Measurements from ENCODE around the gene CCDC51. TPM values are rescaled to one million over a fixed set of nuclear protein-coding genes. Genes with fewer than 3 reads are reported as not detected.
"Not testable (repeated sequence)": the region's sequence is repeated elsewhere in the genome, so short reads cannot be mapped to it uniquely, and the experiment has no call there.

CCDC51 gene
- total RNA-seq, 1 donor from 2014 or later = 13.3 TPM

- intact Hi-C loops (cut with DNase I) = no loop called here
- ATAC-seq = no peak
- DNase-seq (ENCODE audit: missing footprints) = no peak
Measured at GRCh38 chr3:48467473-48468267, 27.8 kb upstream of the CCDC51 start.

- DNase-seq (ENCODE audit: missing footprints) = no peak
- intact Hi-C loops (cut with DNase I) = no loop called here
Measured at GRCh38 chr3:48467110-48467454, 27.2 kb upstream of the CCDC51 start.

GRCh38 chr3:48466386-48467109, 26.6 kb upstream of the CCDC51 start:
- ATAC-seq (peak; percentile 9), DNase-seq (ENCODE audit: missing footprints) (no peak)
- intact Hi-C loops (cut with DNase I) = no loop called here

More at GRCh38 chr3:48467110-48467454, 27.2 kb upstream of the CCDC51 start:
- ATAC-seq = no peak

- intact Hi-C loops (cut with DNase I) = loop anchor here (1.0 kb wide), 2 partner anchors 39 to 83 kb away; partner anchors contain the start of gene SHISA5
- DNase-seq (ENCODE audit: missing footprints) (peak; percentile 97), ATAC-seq (peak; percentile 95)
Measured at GRCh38 chr3:48465531-48466378, 25.8 kb upstream of the CCDC51 start.

GRCh38 chr3:48465237-48465530, 25.3 kb upstream of the CCDC51 start:
- intact Hi-C loops (cut with DNase I) = loop anchor here (1.0 kb wide), 2 partner anchors 39 to 83 kb away; partner anchors contain the start of gene SHISA5
- DNase-seq (ENCODE audit: missing footprints) = no peak
- ATAC-seq = no peak

- intact Hi-C loops (cut with DNase I) = loop anchor here (1.0 kb wide), 2 partner anchors 40 to 84 kb away; partner anchors contain the start of gene SHISA5
- no peak for DNase-seq (ENCODE audit: missing footprints)
- no peak for ATAC-seq
Measured at GRCh38 chr3:48464713-48465221, 24.8 kb upstream of the CCDC51 start.

- DNase-seq (ENCODE audit: missing footprints) (no peak), ATAC-seq (no peak)
- intact Hi-C loops (cut with DNase I) = no loop called here
Measured at GRCh38 chr3:48463703-48464102, 23.8 kb upstream of the CCDC51 start.

GRCh38 chr3:48461767-48462166, 21.8 kb upstream of the CCDC51 start:
- DNase-seq (ENCODE audit: missing footprints); intact Hi-C loops (cut with DNase I); ATAC-seq: not testable (repeated sequence)

- ATAC-seq (no peak), DNase-seq (ENCODE audit: missing footprints) (no peak)
- intact Hi-C loops (cut with DNase I) = no loop called here
Measured at GRCh38 chr3:48460517-48460902, 20.6 kb upstream of the CCDC51 start.

GRCh38 chr3:48459773-48460516, 20.0 kb upstream of the CCDC51 start:
- no peak for DNase-seq (ENCODE audit: missing footprints)
- ATAC-seq = no peak
- intact Hi-C loops (cut with DNase I) = no loop called here

- DNase-seq (ENCODE audit: missing footprints) (no peak), ATAC-seq (no peak)
- intact Hi-C loops (cut with DNase I) = no loop called here
Measured at GRCh38 chr3:48459331-48459730, 19.4 kb upstream of the CCDC51 start.

- intact Hi-C loops (cut with DNase I) = no loop called here
- DNase-seq (ENCODE audit: missing footprints) (no peak), ATAC-seq (no peak)
Measured at GRCh38 chr3:48456456-48456855, 16.5 kb upstream of the CCDC51 start.

GRCh38 chr3:48451270-48451669, 11.4 kb upstream of the CCDC51 start:
- intact Hi-C loops (cut with DNase I) = no loop called here
- DNase-seq (ENCODE audit: missing footprints) (no peak), ATAC-seq (no peak)

- ATAC-seq (peak; percentile 97), DNase-seq (ENCODE audit: missing footprints) (peak; percentile 95)
- intact Hi-C loops (cut with DNase I) = no loop called here
Measured at GRCh38 chr3:48446425-48447193, 6.7 kb upstream of the CCDC51 start, which contains the start of gene ATRIP. Gene ATRIP, plus strand, starts transcription at chr3:48446737. Its CDS starts 109 bp downstream, at chr3:48446846.

GRCh38 chr3:48446043-48446424, 6.1 kb upstream of the CCDC51 start:
- DNase-seq (ENCODE audit: missing footprints) (no peak), ATAC-seq (no peak)
- intact Hi-C loops (cut with DNase I) = no loop called here

- intact Hi-C loops (cut with DNase I) = no loop called here
- DNase-seq (ENCODE audit: missing footprints) = no peak
Measured at GRCh38 chr3:48445277-48445882, 5.5 kb upstream of the CCDC51 start.

GRCh38 chr3:48441940-48442339, 2.0 kb upstream of the CCDC51 start:
- DNase-seq (ENCODE audit: missing footprints) = no peak
- no peak for ATAC-seq
- intact Hi-C loops (cut with DNase I) = no loop called here

More at GRCh38 chr3:48445277-48445882, 5.5 kb upstream of the CCDC51 start:
- no peak for ATAC-seq

Measured in Right ventricle myocardium inferior (tissue), 1 donor.